ENCODE results near the gene APBB2.

The APBB2 gene

GRCh38 chr4:41179498-41180195 is 34.7 kb downstream of the APBB2 start:
- DNase-seq (ENCODE audit: low spot score) (no peak), ATAC-seq (ENCODE audit: low read depth) (no peak)
- peak overlapping the region; percentile 80 for H3K27ac ChIP-seq (ENCODE audit: poor library complexity, severe bottlenecking)
- H3K4me1 ChIP-seq (ENCODE audit: insufficient read depth, poor library complexity, severe bottlenecking) = peaks cover 60% of the 10 kb centered on the region
- peaks cover 20% of the 10 kb centered on the region for H3K36me3 ChIP-seq (ENCODE audit: low read depth)
- no peaks in the 10 kb centered on the region for H3K9me3 ChIP-seq (ENCODE audit: severe bottlenecking)
- no peak for TF ChIP-seq CTCF (IDR thresholded peaks at IDR 0.05; ENCODE audit: poor library complexity, severe bottlenecking)
- no peak overlapping the region for H3K4me3 ChIP-seq (ENCODE audit: severe bottlenecking)
- H3K27me3 ChIP-seq (ENCODE audit: insufficient read depth, poor library complexity, severe bottlenecking) = no peaks in the 10 kb centered on the region

DNA sequence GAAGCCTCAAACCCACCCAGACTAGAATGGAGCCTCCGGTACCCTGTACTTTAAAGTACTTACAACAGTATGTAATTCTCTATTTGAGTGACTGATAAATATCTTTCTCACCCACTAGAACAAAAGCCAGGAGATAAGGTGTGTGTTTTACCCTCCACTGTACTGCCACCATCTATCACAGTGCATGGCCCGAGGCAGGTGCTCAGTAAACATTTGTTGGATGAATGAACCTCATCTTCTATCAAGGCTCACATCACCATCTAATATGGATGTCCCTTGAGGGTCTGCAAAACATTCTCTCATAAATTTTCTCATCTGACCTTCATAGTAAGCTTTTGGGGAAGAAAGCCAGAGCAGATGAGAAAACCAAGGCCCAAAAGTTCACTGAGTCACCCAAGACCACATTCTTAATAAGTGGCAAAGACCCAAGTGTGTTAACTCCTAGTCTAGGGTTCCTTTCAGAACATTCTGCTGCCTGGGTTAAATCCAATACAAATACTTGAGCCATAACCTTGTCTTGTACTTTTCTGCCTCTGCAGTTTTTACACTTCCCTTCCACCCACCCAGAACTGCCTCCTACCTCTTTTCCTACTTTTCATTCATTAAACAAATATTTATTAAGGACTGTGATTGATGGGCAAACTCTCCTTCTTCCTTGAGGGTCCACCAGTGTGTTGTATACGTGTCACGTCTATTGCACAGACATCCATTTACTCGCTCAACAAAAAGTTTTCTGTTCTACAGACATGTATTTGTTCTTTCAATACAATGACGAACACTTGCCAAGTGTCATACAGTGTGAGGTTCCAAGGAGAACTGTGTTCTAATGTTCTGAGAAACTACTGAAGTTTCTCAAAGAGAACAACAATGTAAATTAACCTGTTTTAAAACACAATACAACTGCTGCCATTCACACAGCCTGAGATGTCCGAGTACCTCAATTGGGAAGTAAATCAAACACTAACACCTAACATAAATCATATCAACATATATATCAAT is 35.7 kb downstream of the APBB2 start:
- H3K27ac ChIP-seq (ENCODE audit: poor library complexity, severe bottlenecking) = peak overlapping the region; percentile 80
- H3K4me3 ChIP-seq (ENCODE audit: severe bottlenecking) = no peak overlapping the region
- no peak for DNase-seq (ENCODE audit: low spot score)
- peaks cover 20% of the 10 kb centered on the region for H3K36me3 ChIP-seq (ENCODE audit: low read depth)
- no peaks in the 10 kb centered on the region for H3K9me3 ChIP-seq (ENCODE audit: severe bottlenecking)
- no peaks in the 10 kb centered on the region for H3K27me3 ChIP-seq (ENCODE audit: insufficient read depth, poor library complexity, severe bottlenecking)
- no peak for TF ChIP-seq CTCF (IDR thresholded peaks at IDR 0.05; ENCODE audit: poor library complexity, severe bottlenecking)
- H3K4me1 ChIP-seq (ENCODE audit: insufficient read depth, poor library complexity, severe bottlenecking) = peaks cover 56% of the 10 kb centered on the region
- ATAC-seq (ENCODE audit: low read depth) = peak; percentile 33

DNA sequence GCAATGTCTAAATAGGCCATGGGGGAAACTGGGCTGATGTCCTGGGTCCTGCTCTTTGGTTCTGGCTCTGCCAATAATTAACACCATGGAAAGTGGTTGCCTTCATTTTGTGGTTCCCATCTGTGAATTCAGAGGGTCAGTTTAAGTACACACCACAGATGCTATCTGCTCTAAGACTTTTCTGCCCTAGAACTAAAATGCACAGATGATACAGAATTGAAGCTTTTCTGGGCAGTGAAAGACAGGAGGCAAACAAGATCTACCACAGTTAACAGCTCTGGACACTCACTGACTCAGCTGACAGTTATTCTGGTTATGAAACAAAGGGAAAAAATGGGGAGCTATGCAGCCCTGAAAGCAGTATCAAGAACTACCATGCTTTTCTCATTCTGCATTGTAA is 37.3 kb downstream of the APBB2 start:
- Histone ChIP-seq H3K9me3 (ENCODE audit: severe bottlenecking) (no peaks in the 10 kb centered on the region), H3K36me3 (ENCODE audit: low read depth) (peaks cover 20% of the 10 kb centered on the region), H3K4me1 (ENCODE audit: insufficient read depth, poor library complexity, severe bottlenecking) (peaks cover 56% of the 10 kb centered on the region), H3K27ac (ENCODE audit: poor library complexity, severe bottlenecking) (peak overlapping the region; percentile 80), H3K4me3 (ENCODE audit: severe bottlenecking) (no peak overlapping the region), H3K27me3 (ENCODE audit: insufficient read depth, poor library complexity, severe bottlenecking) (no peaks in the 10 kb centered on the region)
- ATAC-seq (ENCODE audit: low read depth) = peak; percentile 96
- no peak for DNase-seq (ENCODE audit: low spot score)
- TF ChIP-seq CTCF (IDR thresholded peaks at IDR 0.05; ENCODE audit: poor library complexity, severe bottlenecking) = peak; percentile 46

DNA sequence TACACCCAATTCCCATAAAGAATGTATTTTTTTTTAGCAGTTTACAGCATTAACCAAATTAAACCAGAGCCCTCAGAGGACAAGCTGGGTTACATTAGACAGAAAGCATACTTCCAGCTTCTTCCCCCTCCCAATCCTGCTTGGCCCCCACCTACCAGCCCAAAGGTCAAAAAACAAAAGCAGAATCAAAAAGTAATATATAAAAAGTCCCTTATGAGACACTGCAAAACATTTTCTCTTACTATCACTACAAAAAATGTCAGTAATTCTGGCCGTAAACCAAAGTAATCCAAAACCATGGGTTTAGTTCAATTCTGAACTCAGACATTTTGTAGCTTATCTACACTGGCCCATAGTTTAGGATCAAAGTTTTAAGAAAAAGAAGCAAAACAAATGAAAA is 38.0 kb downstream of the APBB2 start:
- Histone ChIP-seq H3K36me3 (ENCODE audit: low read depth) (peaks cover 20% of the 10 kb centered on the region), H3K4me3 (ENCODE audit: severe bottlenecking) (no peak overlapping the region), H3K9me3 (ENCODE audit: severe bottlenecking) (no peaks in the 10 kb centered on the region), H3K4me1 (ENCODE audit: insufficient read depth, poor library complexity, severe bottlenecking) (peaks cover 56% of the 10 kb centered on the region), H3K27ac (ENCODE audit: poor library complexity, severe bottlenecking) (peak overlapping the region; percentile 80), H3K27me3 (ENCODE audit: insufficient read depth, poor library complexity, severe bottlenecking) (no peaks in the 10 kb centered on the region)
- TF ChIP-seq CTCF (IDR thresholded peaks at IDR 0.05; ENCODE audit: poor library complexity, severe bottlenecking) = no peak
- no peak for ATAC-seq (ENCODE audit: low read depth)
- DNase-seq (ENCODE audit: low spot score) = no peak

Data from RWPE2 (cell line).